ENCODE measurements around the gene GPR63.

Gene GPR63

GRCh38 chr6:96809119-96809518 is 28.2 kb downstream of the GPR63 start:
- no peak for TF ChIP-seq CTCF (IDR thresholded peaks at IDR 0.05; ENCODE audit: insufficient read depth, low read depth, low read length, missing control alignments)
- no peak for DNase-seq (ENCODE audit: low read depth)
- H3K4me3 ChIP-seq (ENCODE audit: low read depth, low read length): no peak overlapping the region

- TF ChIP-seq CTCF (IDR thresholded peaks at IDR 0.05; ENCODE audit: insufficient read depth, low read depth, low read length, missing control alignments): no peak
- no peak for DNase-seq (ENCODE audit: low read depth)
- H3K4me3 ChIP-seq (ENCODE audit: low read depth, low read length): no peak overlapping the region
These were observed 34.2 kb downstream of the GPR63 start for GRCh38 chr6:96803106-96803481.

- TF ChIP-seq CTCF (IDR thresholded peaks at IDR 0.05; ENCODE audit: insufficient read depth, low read depth, low read length, missing control alignments): no peak
- 0 out of 2 replicates have a peak overlapping the region, but pooled peaks have one; percentile 12 for H3K4me3 ChIP-seq (ENCODE audit: low read depth, low read length)
- DNase-seq (ENCODE audit: low read depth): peak; percentile 54
These were observed 41.8 kb downstream of the GPR63 start for GRCh38 chr6:96795481-96795880.

- DNase-seq (ENCODE audit: low read depth): no peak
- TF ChIP-seq CTCF (IDR thresholded peaks at IDR 0.05; ENCODE audit: insufficient read depth, low read depth, low read length, missing control alignments): no peak
- 0 out of 2 replicates have a peak overlapping the region, but pooled peaks have one; percentile 12 for H3K4me3 ChIP-seq (ENCODE audit: low read depth, low read length)
These were observed 42.3 kb downstream of the GPR63 start for GRCh38 chr6:96794980-96795379.

- no peak for TF ChIP-seq CTCF (IDR thresholded peaks at IDR 0.05; ENCODE audit: insufficient read depth, low read depth, low read length, missing control alignments)
- no peak for DNase-seq (ENCODE audit: low read depth)
- no peak overlapping the region for H3K4me3 ChIP-seq (ENCODE audit: low read depth, low read length)
These were observed 44.6 kb downstream of the GPR63 start for GRCh38 chr6:96792561-96793190.

- TF ChIP-seq CTCF (IDR thresholded peaks at IDR 0.05; ENCODE audit: insufficient read depth, low read depth, low read length, missing control alignments): no peak
- H3K4me3 ChIP-seq (ENCODE audit: low read depth, low read length): no peak overlapping the region
- no peak for DNase-seq (ENCODE audit: low read depth)
These were observed 47.4 kb downstream of the GPR63 start for GRCh38 chr6:96789871-96790270.
